Epithelial cell of esophagus (primary cell): ENCODE data around the gene TMA7.

Experiments
- DNase-seq: peaks from one replicate; pipeline ENCODE4 v3.0.0; 2010; ENCODE audit warnings: low read depth
- H3K4me3 ChIP-seq: 2 replicates; pipeline ENCODE4 v1.5.1; 2011; ENCODE audit warnings: mild to moderate bottlenecking, low read length, control low read depth
- TF ChIP-seq, protein P1 (sequence below): IDR thresholded peaks from 2 replicates; pipeline ENCODE4 v1.5.1; 2011; ENCODE audit warnings: low read depth, mild to moderate bottlenecking, low read length, control low read depth, inconsistent platforms; ENCODE audit not compliant: insufficient read depth; ENCODE audit errors: missing control alignments

Gene TMA7

DNA sequence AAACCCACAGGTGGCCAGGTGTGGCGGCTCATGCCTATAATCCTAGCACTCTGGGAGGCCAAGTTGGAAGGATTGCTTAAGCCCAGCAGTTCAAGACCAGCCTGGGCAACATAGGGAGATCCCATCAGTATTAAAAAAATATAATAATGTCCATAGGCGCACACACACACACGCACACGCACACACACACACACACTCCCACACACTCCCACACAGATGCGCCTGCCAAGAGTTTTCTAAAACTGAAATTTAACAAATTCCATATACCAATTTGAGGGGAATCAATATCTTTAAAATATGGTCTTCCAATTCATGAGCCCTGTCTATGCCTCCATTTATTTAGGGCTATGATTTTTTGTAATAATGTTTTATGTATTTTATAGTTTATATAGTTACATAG, 46.9 kb downstream of the TMA7 start:
- DNase-seq, result no peak
- TF ChIP-seq, protein P1, sequence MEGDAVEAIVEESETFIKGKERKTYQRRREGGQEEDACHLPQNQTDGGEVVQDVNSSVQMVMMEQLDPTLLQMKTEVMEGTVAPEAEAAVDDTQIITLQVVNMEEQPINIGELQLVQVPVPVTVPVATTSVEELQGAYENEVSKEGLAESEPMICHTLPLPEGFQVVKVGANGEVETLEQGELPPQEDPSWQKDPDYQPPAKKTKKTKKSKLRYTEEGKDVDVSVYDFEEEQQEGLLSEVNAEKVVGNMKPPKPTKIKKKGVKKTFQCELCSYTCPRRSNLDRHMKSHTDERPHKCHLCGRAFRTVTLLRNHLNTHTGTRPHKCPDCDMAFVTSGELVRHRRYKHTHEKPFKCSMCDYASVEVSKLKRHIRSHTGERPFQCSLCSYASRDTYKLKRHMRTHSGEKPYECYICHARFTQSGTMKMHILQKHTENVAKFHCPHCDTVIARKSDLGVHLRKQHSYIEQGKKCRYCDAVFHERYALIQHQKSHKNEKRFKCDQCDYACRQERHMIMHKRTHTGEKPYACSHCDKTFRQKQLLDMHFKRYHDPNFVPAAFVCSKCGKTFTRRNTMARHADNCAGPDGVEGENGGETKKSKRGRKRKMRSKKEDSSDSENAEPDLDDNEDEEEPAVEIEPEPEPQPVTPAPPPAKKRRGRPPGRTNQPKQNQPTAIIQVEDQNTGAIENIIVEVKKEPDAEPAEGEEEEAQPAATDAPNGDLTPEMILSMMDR, result no peak
- no peak overlapping the region for H3K4me3 ChIP-seq

DNA sequence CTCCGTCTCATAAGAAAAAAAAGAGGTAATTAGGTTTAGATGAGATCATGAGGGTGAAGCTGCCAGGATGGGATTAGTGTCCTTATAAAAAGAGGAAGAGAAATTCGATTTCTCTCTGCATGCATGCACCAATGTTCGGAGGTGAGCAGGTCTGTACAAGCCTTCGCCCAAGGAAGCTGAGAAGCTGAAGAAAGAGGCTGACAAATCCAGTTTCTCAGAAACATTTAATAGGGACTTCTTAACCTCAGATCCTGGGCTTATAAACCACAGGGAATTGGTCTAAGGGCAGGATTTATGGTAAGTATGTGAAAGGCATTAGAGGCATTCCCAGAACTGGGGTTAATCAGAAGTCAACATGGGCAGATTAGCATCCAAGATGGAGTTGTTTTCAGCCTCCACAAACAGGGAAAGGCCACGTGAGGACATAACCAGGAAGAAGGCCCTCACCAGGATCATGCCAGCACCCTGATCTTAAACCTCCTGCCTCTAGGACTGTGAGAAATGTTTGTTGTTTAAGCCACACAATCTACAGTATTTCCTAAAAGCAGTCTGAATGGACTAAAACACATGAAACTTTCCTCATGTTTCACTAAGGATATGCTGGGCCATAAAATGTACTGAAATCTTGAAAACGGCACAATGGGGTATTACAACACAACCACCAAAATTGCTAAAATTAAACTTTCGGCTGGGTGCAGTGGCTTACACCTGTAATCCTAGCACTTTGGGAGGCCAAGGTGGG, 52.6 kb downstream of the TMA7 start:
- TF ChIP-seq, protein P1, result no peak
- H3K4me3 ChIP-seq, result no peak overlapping the region
- peak; percentile 97 for DNase-seq

DNA sequence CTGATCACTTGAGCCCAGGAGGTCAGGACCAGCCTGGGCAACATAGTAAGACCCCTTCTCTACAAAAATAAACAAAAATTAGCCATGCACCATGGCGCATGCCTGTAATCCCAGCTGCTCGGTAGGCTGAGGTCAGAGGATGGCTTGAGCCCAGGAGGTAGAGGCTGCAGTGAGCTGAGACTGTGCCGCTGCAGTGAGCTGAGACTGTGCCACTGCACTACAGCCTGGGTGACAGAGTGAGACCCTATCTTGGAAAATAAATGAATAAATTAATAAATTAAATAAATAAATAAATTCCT, 53.1 kb downstream of the TMA7 start:
- no peak overlapping the region for H3K4me3 ChIP-seq
- TF ChIP-seq, protein P1, result no peak
- no peak for DNase-seq
